Heart right ventricle (tissue), 16 donors: Measurements from ENCODE around the gene FAM222B. TPM values are rescaled to one million over a fixed set of nuclear protein-coding genes. Genes with fewer than 3 reads are reported as not detected.
"Not testable (repeated sequence)": the region's sequence is repeated elsewhere in the genome, so short reads cannot be mapped to it uniquely, and the experiment has no call there.

Source experiments
- ATAC-seq, 8 donors: fragments of 200-7000 bp; cut with Tn5 transposase; one replicate each; pipeline ENCODE4 v1.9.1; 2020; ENCODE audit warnings: mild to moderate bottlenecking in 8 of 8, moderate library complexity in 8 of 8, moderate number of reproducible peaks in 1 of 8
- DNase-seq, 2 donors: peaks; one replicate each; pipeline ENCODE4 v3.0.0-alpha.2; 2020
- H3K27ac ChIP-seq, 10 donors: fragments of 200-600 bp; sonication (generic) in 2 of 10; one replicate each; pipeline versions ENCODE4 v1.5.0 to v1.8.0; 2020 to 2022; ENCODE audit warnings: mild to moderate bottlenecking in 3 of 10
- H3K27me3 ChIP-seq, 7 donors: fragments of 200-600 bp; one replicate each; pipeline ENCODE4 v1.8.0; 2021 to 2022; ENCODE audit warnings: mild to moderate bottlenecking in 2 of 7
- H3K36me3 ChIP-seq, 9 donors: fragments of 200-600 bp; sonication (generic) in 1 of 9; one replicate each; pipeline versions ENCODE4 v1.5.0 to v1.8.0; 2020 to 2022; ENCODE audit warnings: mild to moderate bottlenecking in 2 of 9
- H3K4me1 ChIP-seq, 9 donors: fragments of 200-600 bp; sonication (generic) in 1 of 9; one replicate each; pipeline versions ENCODE4 v1.5.0 to v1.8.0; 2020 to 2022; ENCODE audit warnings: mild to moderate bottlenecking in 4 of 9
- H3K4me3 ChIP-seq, 10 donors: fragments of 200-600 bp; sonication (generic) in 2 of 10; one replicate each; pipeline versions ENCODE4 v1.5.0 to v1.8.0; 2020 to 2022; ENCODE audit warnings: mild to moderate bottlenecking in 7 of 10, moderate library complexity in 2 of 10
- H3K9me3 ChIP-seq, 11 donors: fragments of 200-600 bp in 10 of 11; sonication (generic) in 2 of 11; one replicate each; pipeline versions ENCODE4 v1.5.0 to v1.8.0; 2013 to 2022; ENCODE audit warnings: mild to moderate bottlenecking in 2 of 11, control low read depth in 1 of 11, moderate library complexity in 1 of 11
- WGBS, 2 donors: extraction: QIAGEN DNeasy Blood & Tissue Kit; methylation state at CpG; one replicate each; pipeline ENCODE4 v1.1.7; 2013; ENCODE audit warnings: inconsistent platforms in 1 of 2; 5-methylcytosine and 5-hydroxymethylcytosine counted together
- intact Hi-C, 10 donors: fragments of 100-400 bp; cut with DNase I; formaldehyde crosslinking; loops; one replicate each; pipeline versions ENCODE4 v1.11.1 to v1.14.2; 2022
- polyA plus RNA-seq, 2 donors: library from polyadenylated mRNA; stranded (reverse); fragments of 200-250 nt; gene quantifications; one replicate each; pipeline ENCODE4 v1.2.3, GENCODE V29; 2013
- total RNA-seq, 10 donors: library from RNA; stranded (reverse); fragmentation: NEBNext Ultra II Directional in 3 of 10; extraction: Animal tissue kit (Norgen Biotek cat#: 25700) in 3 of 10; gene quantifications; one replicate each; pipeline versions ENCODE4 v1.2.1 to v1.2.4, GENCODE V29; 2021 to 2023
- TF ChIP-seq, protein P1 (sequence below), 9 donors: fragments of 200-600 bp; sonication (generic) in 2 of 9; IDR thresholded peaks; one replicate each; pipeline versions ENCODE4 v1.5.0 to v1.8.0; 2021 to 2022; ENCODE audit warnings: antibody characterized with exemption in 9 of 9, mild to moderate bottlenecking in 5 of 9, moderate library complexity in 1 of 9
- donor health status: Arrhythmogenic right ventricular cardiomyopathy.
- donor health status: ischemic (EF 13 %, LVEDD 7.1; RV severe dilation, severe dysfunction).
- donor health status: healthy with polysubstance abuse.
- donor health status: DM: no; HTN: yes; CAD: no.
- donor health status: DM: no; HTN: no; CAD: no.
- donor health status: ischemic (EF 25% LVEDD 6.9; RV normal size, moderate dysfunction).
- donor health status: ischemic (EF 25% LVEDD 5.7; RV mildly dilated, moderate dysfunction).
- donor health status: healthy.
- donor health status: DM: yes; HTN: yes; CAD: no.
- donor health status: Ischemic cardiomyopathy.
- donor health status: ischemic (EF 35%, LVEDD 5.7; RV mildly dilated, moderate dysfunction).
- donor health status: nonischemic (EF 11% LVEDD 7.7; RV severe dilation, severe dysfunction).
- donor health status: DM: yes; HTN: yes; CAD: no.
- donor health status: PGD.
- donor health status: ischemic (EF 29% LVEDD 5.4; RV normal size, mild dysfunction).
- donor health status: nonischemic (EF 23%, LVEDD 6.1; RV moderate dilation, normal function).

Gene FAM222B
- total and polyA plus RNA-seq, 12 donors: 8.7 to 19.4 (median 15.3) TPM

DNA sequence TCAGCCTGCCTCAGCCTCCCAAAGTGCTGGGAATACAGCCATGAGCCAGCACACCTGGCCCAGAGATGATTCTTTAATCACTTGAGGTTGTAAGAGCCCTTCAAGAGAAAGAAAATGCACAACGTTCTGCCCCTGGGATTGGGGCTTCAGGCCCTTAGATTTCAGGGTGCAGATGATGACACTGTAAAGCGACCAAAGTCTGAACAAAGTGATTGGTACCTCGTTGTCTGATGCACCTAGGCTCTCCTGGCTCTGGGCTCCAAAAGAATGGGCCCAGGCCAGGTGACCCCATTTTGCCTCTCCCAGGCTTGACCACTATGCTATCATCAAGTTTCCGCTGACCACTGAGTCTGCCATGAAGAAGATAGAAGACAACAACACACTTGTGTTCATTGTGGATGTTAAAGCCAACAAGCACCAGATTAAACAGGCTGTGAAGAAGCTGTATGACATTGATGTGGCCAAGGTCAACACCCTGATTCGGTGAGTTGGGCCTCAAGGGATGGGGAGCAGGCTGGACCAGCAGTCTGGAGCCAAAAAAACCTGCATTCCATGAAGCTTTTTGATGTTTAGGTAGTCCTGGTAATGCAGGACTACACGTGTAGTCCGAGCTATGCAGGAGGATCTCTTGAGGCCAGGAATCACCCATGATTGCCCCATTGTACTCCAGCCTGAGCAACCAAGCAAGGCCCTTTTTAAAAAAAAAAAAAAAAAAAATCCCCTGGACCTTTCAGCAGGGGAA, 120.0 kb downstream of the FAM222B start:
- H3K27me3 ChIP-seq: peaks cover 0 to 5% (median 0%) of the 10 kb centered on the region in 7 donors
- intact Hi-C loops: loop anchor here in 4 of 10 donors (10.0 kb wide), 2 partner anchors 192 to 392 kb away; no protein-coding TSS in a partner anchor
- DNase-seq: no peak
- H3K27ac ChIP-seq: no peak overlapping the region
- peaks cover 0 to 47% (median 34%) of the 10 kb centered on the region in 9 donors for H3K36me3 ChIP-seq
- no peak for ATAC-seq
- no peak overlapping the region for H3K4me3 ChIP-seq
- 70 to 72% methylated on average over 7 of the region's 7 CpGs for WGBS, 2 donors
- H3K4me1 ChIP-seq: peaks cover 27 to 83% (median 64%) of the 10 kb centered on the region in 9 donors
- H3K9me3 ChIP-seq: no peaks in the 10 kb centered on the region
- TF ChIP-seq, protein P1, sequence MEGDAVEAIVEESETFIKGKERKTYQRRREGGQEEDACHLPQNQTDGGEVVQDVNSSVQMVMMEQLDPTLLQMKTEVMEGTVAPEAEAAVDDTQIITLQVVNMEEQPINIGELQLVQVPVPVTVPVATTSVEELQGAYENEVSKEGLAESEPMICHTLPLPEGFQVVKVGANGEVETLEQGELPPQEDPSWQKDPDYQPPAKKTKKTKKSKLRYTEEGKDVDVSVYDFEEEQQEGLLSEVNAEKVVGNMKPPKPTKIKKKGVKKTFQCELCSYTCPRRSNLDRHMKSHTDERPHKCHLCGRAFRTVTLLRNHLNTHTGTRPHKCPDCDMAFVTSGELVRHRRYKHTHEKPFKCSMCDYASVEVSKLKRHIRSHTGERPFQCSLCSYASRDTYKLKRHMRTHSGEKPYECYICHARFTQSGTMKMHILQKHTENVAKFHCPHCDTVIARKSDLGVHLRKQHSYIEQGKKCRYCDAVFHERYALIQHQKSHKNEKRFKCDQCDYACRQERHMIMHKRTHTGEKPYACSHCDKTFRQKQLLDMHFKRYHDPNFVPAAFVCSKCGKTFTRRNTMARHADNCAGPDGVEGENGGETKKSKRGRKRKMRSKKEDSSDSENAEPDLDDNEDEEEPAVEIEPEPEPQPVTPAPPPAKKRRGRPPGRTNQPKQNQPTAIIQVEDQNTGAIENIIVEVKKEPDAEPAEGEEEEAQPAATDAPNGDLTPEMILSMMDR (IDR thresholded peaks at IDR 0.05): no peak

DNA sequence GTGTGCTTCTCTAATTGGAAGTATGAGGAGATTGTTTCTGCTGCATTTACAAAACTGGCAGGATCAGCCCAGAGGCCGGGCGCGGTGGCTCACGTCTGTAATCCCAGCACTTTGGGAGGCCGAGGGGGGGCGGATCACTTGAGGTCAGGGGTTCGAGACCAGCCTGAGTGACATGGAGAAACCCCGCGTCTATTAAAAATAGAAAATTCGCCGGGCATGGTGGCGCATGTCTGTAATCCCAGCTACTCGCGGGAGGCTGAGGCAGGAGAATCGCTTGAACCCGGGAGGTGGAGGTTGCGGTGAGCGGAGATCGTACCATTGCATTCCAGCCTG, 121.6 kb downstream of the FAM222B start:
- ATAC-seq: not testable (repeated sequence)
- Histone ChIP-seq H3K27ac (peak overlapping the region in 4 of 10 donors; percentile 86 to 95 (median 92)), H3K4me3 (peak overlapping the region in 9 of 10 donors; percentile 63 to 93 (median 80))

DNA sequence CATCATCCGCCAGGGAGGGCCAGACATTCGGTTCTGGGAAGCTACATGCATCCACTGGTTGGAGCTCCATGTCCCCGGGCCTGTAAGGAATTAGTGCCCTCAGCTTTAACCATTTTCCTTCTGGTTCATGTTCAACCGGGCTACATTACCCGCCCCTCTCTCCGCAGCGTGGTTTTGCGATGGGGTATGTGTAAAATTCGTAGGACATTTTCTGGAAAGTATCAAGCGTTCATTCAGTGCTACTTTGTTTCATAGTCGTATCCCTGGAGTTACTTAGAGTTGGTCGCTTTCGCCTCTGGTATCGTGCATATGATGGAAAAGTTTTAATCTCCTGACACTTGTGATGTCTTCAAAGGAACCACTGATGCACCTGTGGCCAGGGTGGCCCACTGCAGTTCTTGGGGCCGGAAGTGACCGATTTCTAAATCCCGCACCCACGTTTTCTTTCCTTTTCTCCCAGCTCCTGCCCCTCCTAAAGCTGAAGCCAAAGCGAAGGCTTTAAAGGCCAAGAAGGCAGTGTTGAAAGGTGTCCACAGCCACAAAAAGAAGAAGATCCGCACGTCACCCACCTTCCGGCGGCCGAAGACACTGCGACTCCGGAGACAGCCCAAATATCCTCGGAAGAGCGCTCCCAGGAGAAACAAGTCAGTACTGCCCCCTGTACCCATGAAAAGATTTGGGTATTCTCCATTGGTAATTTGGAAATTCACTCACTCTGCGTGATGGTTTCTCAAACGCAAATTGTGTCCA, 122.2 kb downstream of the FAM222B start:
- Histone ChIP-seq H3K27ac (peak overlapping the region; percentile 7 to 95 (median 90)), H3K36me3 (peaks cover 0 to 50% (median 34%) of the 10 kb centered on the region in 9 donors), H3K4me1 (peaks cover 19 to 80% (median 58%) of the 10 kb centered on the region in 9 donors), H3K4me3 (peak overlapping the region; percentile 63 to 93 (median 80)), H3K27me3 (peaks cover 0 to 13% (median 7%) of the 10 kb centered on the region in 7 donors), H3K9me3 (no peaks in the 10 kb centered on the region)
- TF ChIP-seq, protein P1 (IDR thresholded peaks at IDR 0.05): no peak
- DNase-seq (no peak), ATAC-seq (no peak)
- intact Hi-C loops: loop anchor here in 4 of 10 donors (10.0 kb wide), 2 partner anchors 194 to 394 kb away; no protein-coding TSS in a partner anchor
- WGBS, 2 donors: 2 to 5% methylated on average over 28 to 29 of the region's 30 CpGs

More for the DNA sequence above, 121.6 kb downstream of the FAM222B start:
- not testable (repeated sequence) for H3K9me3 ChIP-seq, DNase-seq
- intact Hi-C loops: loop anchor here in 4 of 10 donors (10.0 kb wide), 2 partner anchors 194 to 394 kb away; no protein-coding TSS in a partner anchor
- Histone ChIP-seq H3K36me3 (peaks cover 0 to 47% (median 34%) of the 10 kb centered on the region in 9 donors), H3K4me1 (peaks cover 24 to 84% (median 62%) of the 10 kb centered on the region in 9 donors), H3K27me3 (peaks cover 0 to 13% (median 7%) of the 10 kb centered on the region in 7 donors)
- WGBS, 2 donors: 36 to 38% methylated on average over 19 of the region's 19 CpGs

DNA sequence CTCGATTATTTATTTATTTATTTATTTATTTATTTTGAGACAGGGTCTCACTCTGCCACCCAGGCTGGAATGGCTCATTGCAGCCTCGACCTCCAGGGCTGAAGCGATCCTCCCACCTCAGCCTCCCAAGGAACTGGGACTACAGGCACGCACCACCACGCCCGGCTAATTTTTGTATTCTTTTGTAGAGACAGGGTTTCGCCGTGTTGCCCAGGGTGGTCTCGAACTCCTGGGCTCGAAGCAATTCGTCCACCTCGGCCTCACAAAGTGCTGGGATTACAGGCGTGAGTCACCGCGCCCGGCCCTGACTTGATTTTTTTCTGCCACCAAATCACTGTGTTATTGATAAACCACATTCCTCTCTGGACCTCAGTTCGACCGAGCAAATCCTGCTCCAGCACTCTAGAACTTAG, 123.6 kb downstream of the FAM222B start:
- Histone ChIP-seq H3K4me3 (peak overlapping the region in 9 of 10 donors; percentile 63 to 93 (median 80)), H3K27ac (peak overlapping the region in 9 of 10 donors; percentile 40 to 95 (median 91)), H3K9me3 (no peaks in the 10 kb centered on the region), H3K36me3 (peaks cover 0 to 51% (median 25%) of the 10 kb centered on the region in 9 donors), H3K27me3 (peaks cover 0 to 13% (median 7%) of the 10 kb centered on the region in 7 donors), H3K4me1 (peaks cover 17 to 66% (median 53%) of the 10 kb centered on the region in 9 donors)
- no peak for DNase-seq
- TF ChIP-seq, protein P1 (IDR thresholded peaks at IDR 0.05): no peak
- WGBS, 2 donors: 33 to 36% methylated on average over 18 of the region's 18 CpGs
- intact Hi-C loops: loop anchor here in 1 of 10 donors (5.0 kb wide), 1 partner anchor 72 kb away; the partner anchor contains the start of gene BLTP2
- no peak for ATAC-seq
